HG03354 (cell line): ENCODE results near the gene CNOT2.

Source experiments
- ATAC-seq: cut with Tn5 transposase; IDR thresholded peaks from one replicate; pipeline ENCODE4 v1.9.1; 2021; ENCODE audit warnings: mild to moderate bottlenecking; ENCODE audit not compliant: unreplicated experiment, poor library complexity, severe bottlenecking

The CNOT2 gene

GRCh38 chr12:70248876-70249275 is 5.6 kb downstream of the CNOT2 start:
- no peak for ATAC-seq

- no peak for ATAC-seq
Observed at GRCh38 chr12:70249903-70250302, 6.7 kb downstream of the CNOT2 start.

- no peak for ATAC-seq
Observed at GRCh38 chr12:70251226-70251625, 8.0 kb downstream of the CNOT2 start.

GRCh38 chr12:70251661-70252060 is 8.4 kb downstream of the CNOT2 start:
- ATAC-seq, result no peak

- ATAC-seq, result no peak
Observed at GRCh38 chr12:70252832-70253231, 9.6 kb downstream of the CNOT2 start.

GRCh38 chr12:70254225-70254624 is 11.0 kb downstream of the CNOT2 start:
- no peak for ATAC-seq

GRCh38 chr12:70254846-70255245 is 11.6 kb downstream of the CNOT2 start:
- no peak for ATAC-seq

- no peak for ATAC-seq
Observed at GRCh38 chr12:70255311-70255710, 12.1 kb downstream of the CNOT2 start.

- no peak for ATAC-seq
Observed at GRCh38 chr12:70258605-70259403, 15.6 kb downstream of the CNOT2 start.

- ATAC-seq, result peak; percentile 53
Observed at GRCh38 chr12:70260646-70261045, 17.4 kb downstream of the CNOT2 start.

GRCh38 chr12:70264067-70264867 is 21.0 kb downstream of the CNOT2 start:
- ATAC-seq, result no peak

GRCh38 chr12:70265132-70265531 is 21.9 kb downstream of the CNOT2 start:
- no peak for ATAC-seq

GRCh38 chr12:70267550-70267949 is 24.3 kb downstream of the CNOT2 start:
- no peak for ATAC-seq

GRCh38 chr12:70268972-70269371 is 25.7 kb downstream of the CNOT2 start:
- ATAC-seq, result no peak

- ATAC-seq, result no peak
Observed at GRCh38 chr12:70270108-70270507, 26.9 kb downstream of the CNOT2 start.

GRCh38 chr12:70271025-70271424 is 27.8 kb downstream of the CNOT2 start:
- no peak for ATAC-seq

- ATAC-seq, result no peak
Observed at GRCh38 chr12:70272510-70272909, 29.3 kb downstream of the CNOT2 start.

- no peak for ATAC-seq
Observed at GRCh38 chr12:70275045-70275444, 31.8 kb downstream of the CNOT2 start.

GRCh38 chr12:70277973-70278372 is 34.7 kb downstream of the CNOT2 start:
- no peak for ATAC-seq

- ATAC-seq, result no peak
Observed at GRCh38 chr12:70278945-70279344, 35.7 kb downstream of the CNOT2 start.

GRCh38 chr12:70283232-70283631 is 40.0 kb downstream of the CNOT2 start:
- ATAC-seq, result no peak
